ENCODE results near the gene SHH. TPM values are rescaled to one million over a fixed set of nuclear protein-coding genes. Genes with fewer than 3 reads are reported as not detected.

SHH gene
- total and polyA plus RNA-seq, 2 of the 4 experiments (the other 2 are of a cell fraction), result under 0.01 to 0.03 TPM

DNA sequence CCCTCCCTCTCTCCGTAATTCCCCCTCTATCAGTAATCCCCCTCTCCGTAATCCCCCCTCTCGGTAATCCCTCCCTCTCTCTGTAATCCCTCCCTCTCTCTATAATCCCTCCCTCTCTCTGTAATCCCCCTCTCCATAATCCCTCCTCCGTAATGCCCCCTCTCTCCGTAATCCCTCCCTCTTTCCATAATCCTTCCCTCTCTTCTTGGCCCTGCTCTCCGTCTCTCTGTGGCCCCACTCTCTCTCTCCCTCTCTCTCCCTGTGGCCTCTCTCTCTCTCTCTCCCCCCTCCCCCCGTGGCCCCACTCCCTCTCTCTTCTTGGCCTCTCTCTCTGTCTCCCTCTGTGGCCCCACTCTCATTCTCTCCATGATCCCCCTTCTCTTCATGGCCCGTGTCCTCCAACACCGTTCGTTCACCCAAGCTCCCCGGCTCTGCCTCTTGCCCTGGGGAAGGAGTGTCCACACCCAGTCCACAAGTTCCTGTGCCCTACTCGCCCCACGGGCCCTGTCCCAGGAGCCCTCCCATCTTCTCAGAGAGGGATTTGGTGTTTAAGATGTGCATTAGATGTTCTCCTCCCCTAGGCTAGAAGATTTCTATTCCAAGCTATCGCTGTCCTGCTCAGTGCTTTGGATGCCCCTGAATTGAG, 19.8 kb downstream of the SHH start:
- no peak overlapping the region for H3K4me3 ChIP-seq (ENCODE audit: insufficient read depth, low read depth, low read length)
- H3K18ac ChIP-seq (ENCODE audit: low read depth, low read length), result no peak overlapping the region
- no peak overlapping the region for H3K27ac ChIP-seq (ENCODE audit: insufficient read depth, low read length)
- no peaks in the 10 kb centered on the region for H4K20me1 ChIP-seq (ENCODE audit: insufficient read depth, low read length)
- no peak overlapping the region for H3K4ac ChIP-seq (ENCODE audit: low read depth, low read length)
- no peak overlapping the region for H2BK5ac ChIP-seq (ENCODE audit: low read depth, low read length, poor library complexity, severe bottlenecking)
- TF ChIP-seq POLR2A (IDR thresholded peaks at IDR 0.05; ENCODE audit: low read depth, low read length) (no peak), SMC3 (IDR thresholded peaks at IDR 0.05; ENCODE audit: low read depth, low read length) (no peak), CEBPB (IDR thresholded peaks at IDR 0.05; ENCODE audit: low read depth, low read length) (no peak), FOS (IDR thresholded peaks at IDR 0.05; ENCODE audit: low read depth, low read length) (no peak), NFE2L2 (IDR thresholded peaks at IDR 0.05; ENCODE audit: low read depth, low read length) (no peak), RAD21 (IDR thresholded peaks at IDR 0.05; ENCODE audit: low read length) (no peak), BHLHE40 (IDR thresholded peaks at IDR 0.05; ENCODE audit: low read depth, low read length) (no peak)
- TF ChIP-seq, protein P1, sequence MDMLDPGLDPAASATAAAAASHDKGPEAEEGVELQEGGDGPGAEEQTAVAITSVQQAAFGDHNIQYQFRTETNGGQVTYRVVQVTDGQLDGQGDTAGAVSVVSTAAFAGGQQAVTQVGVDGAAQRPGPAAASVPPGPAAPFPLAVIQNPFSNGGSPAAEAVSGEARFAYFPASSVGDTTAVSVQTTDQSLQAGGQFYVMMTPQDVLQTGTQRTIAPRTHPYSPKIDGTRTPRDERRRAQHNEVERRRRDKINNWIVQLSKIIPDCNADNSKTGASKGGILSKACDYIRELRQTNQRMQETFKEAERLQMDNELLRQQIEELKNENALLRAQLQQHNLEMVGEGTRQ (IDR thresholded peaks at IDR 0.05; ENCODE audit: low read depth, low read length), result no peak
- TF ChIP-seq, protein P2, sequence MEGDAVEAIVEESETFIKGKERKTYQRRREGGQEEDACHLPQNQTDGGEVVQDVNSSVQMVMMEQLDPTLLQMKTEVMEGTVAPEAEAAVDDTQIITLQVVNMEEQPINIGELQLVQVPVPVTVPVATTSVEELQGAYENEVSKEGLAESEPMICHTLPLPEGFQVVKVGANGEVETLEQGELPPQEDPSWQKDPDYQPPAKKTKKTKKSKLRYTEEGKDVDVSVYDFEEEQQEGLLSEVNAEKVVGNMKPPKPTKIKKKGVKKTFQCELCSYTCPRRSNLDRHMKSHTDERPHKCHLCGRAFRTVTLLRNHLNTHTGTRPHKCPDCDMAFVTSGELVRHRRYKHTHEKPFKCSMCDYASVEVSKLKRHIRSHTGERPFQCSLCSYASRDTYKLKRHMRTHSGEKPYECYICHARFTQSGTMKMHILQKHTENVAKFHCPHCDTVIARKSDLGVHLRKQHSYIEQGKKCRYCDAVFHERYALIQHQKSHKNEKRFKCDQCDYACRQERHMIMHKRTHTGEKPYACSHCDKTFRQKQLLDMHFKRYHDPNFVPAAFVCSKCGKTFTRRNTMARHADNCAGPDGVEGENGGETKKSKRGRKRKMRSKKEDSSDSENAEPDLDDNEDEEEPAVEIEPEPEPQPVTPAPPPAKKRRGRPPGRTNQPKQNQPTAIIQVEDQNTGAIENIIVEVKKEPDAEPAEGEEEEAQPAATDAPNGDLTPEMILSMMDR (conservative IDR thresholded peaks at IDR 0.05; ENCODE audit: low read depth, low read length), result no peak
- TF ChIP-seq, protein P3, sequence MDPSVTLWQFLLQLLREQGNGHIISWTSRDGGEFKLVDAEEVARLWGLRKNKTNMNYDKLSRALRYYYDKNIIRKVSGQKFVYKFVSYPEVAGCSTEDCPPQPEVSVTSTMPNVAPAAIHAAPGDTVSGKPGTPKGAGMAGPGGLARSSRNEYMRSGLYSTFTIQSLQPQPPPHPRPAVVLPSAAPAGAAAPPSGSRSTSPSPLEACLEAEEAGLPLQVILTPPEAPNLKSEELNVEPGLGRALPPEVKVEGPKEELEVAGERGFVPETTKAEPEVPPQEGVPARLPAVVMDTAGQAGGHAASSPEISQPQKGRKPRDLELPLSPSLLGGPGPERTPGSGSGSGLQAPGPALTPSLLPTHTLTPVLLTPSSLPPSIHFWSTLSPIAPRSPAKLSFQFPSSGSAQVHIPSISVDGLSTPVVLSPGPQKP (IDR thresholded peaks at IDR 0.05; ENCODE audit: borderline replicate concordance, low read depth, low read length), result no peak
- no peak overlapping the region for H3K56ac ChIP-seq (ENCODE audit: extremely low read depth, insufficient read depth, low read length)
- no peak overlapping the region for H3K14ac ChIP-seq (replicated peaks; ENCODE audit: low read depth, low read length)
- CTCF ChIA-PET, result no interaction called here
- H2BK15ac ChIP-seq (ENCODE audit: low read depth, low read length), result no peak overlapping the region
- POLR2A ChIA-PET (ENCODE audit: unreplicated experiment), result no interaction called here
- peaks cover 11% of the 10 kb centered on the region for H3K27me3 ChIP-seq (ENCODE audit: control insufficient read depth, insufficient read depth, low read length)
- peaks cover 4% of the 10 kb centered on the region; the same call in 1 of the 2 replicates for H3K9me1 ChIP-seq (ENCODE audit: insufficient read depth, low read length)
- H4K91ac ChIP-seq (ENCODE audit: insufficient read depth, low read depth, low read length), result no peak overlapping the region
- no peak overlapping the region for H3K23ac ChIP-seq (ENCODE audit: low read depth, low read length)
- no peak overlapping the region for H4K8ac ChIP-seq (ENCODE audit: low read depth in 2 of 2, low read length in 2 of 2)
- H2BK20ac ChIP-seq (ENCODE audit: low read depth, low read length), result no peak overlapping the region
- no peak overlapping the region for H2AK5ac ChIP-seq (ENCODE audit: low read depth, low read length)
- in situ Hi-C loops (cut with MboI; ENCODE audit: low sequenced_read_pairs), result no loop called here
- no peaks in the 10 kb centered on the region for H3K79me1 ChIP-seq (ENCODE audit: low read depth in 1 of 2, low read length in 2 of 2)
- ATAC-seq (ENCODE audit: low read depth) (no peak), DNase-seq (no peak)
- intact Hi-C loops (cut with micrococcal nuclease), result loop anchor here (10.0 kb wide), 1 partner anchor 1342 kb away; the partner anchor contains the start of gene UBE3C
- no peak overlapping the region for H2AFZ ChIP-seq (replicated peaks; ENCODE audit: low read length, poor library complexity)
- peaks cover 2% of the 10 kb centered on the region; the same call in 1 of the 2 replicates for H3K4me1 ChIP-seq (ENCODE audit: control insufficient read depth, insufficient read depth, low read length)
- no peak overlapping the region for H2AK9ac ChIP-seq (replicated peaks; ENCODE audit: low read depth, low read length, poor library complexity)
- H2BK120ac ChIP-seq (ENCODE audit: low read depth, low read length), result no peak overlapping the region
- H3K36me3 ChIP-seq (ENCODE audit: control insufficient read depth, insufficient read depth, low read length), result no peaks in the 10 kb centered on the region
- BruUV-seq (replicated peaks), result no TSS peak
- H3K9me3 ChIP-seq (ENCODE audit: control insufficient read depth, insufficient read depth, low read length), result no peaks in the 10 kb centered on the region
- H3K4me2 ChIP-seq (ENCODE audit: low read depth, low read length), result no peak overlapping the region
- dilution Hi-C loops (cut with HindIII; ENCODE audit: low sequenced_read_pairs, unreplicated experiment), result no loop called here
- no peak overlapping the region for H4K5ac ChIP-seq (ENCODE audit: low read depth, low read length)
- WGBS, 2 experiments (ENCODE audit: extremely low coverage in 2 of 2, insufficient read length in 1 of 2), result 83 to 100% methylated on average over 2 of the region's 14 CpGs
- no peak overlapping the region for H3K9ac ChIP-seq (ENCODE audit: low read depth, low read length)
